ENCODE data around the gene SCN8A. TPM values are rescaled to one million over a fixed set of nuclear protein-coding genes. Genes with fewer than 3 reads are reported as not detected.
A peak's percentile ranks its signal among the peaks of the same experiment; 100 is the strongest.

SCN8A gene
- total and polyA plus RNA-seq, 2 donors (not counting 3 experiments of a cell fraction or from before 2014, with no cell fraction given), result 9.4 to 20.4 TPM

- no peaks in the 10 kb centered on the region for H3K9me3 ChIP-seq (replicated peaks; ENCODE audit: control insufficient read depth, insufficient read depth, low read length)
- peak overlapping the region; percentile 100 for H3K4me2 ChIP-seq (ENCODE audit: insufficient read depth, low read length)
- H3K27me3 ChIP-seq (ENCODE audit: control insufficient read depth in 2 of 2, insufficient read depth in 2 of 2, low read length in 2 of 2), result no peaks in the 10 kb centered on the region
- intact Hi-C loops (cut with micrococcal nuclease) (loop anchor here (2.0 to 10.0 kb wide), 2 partner anchors 67 to 187 kb away; no protein-coding TSS in a partner anchor), dilution Hi-C loops (cut with MboI; ENCODE audit: extremely low pct_ligation_motif_present, low sequenced_read_pairs) (no loop called here)
- CTCF ChIA-PET, result interaction anchor here (1.0 to 1.6 kb wide), 3 partner anchors 8 to 109 kb away, joined by 3 to 6 read pairs (median 4); no protein-coding TSS in a partner anchor
- no peaks in the 10 kb centered on the region for H3K9me1 ChIP-seq (replicated peaks; ENCODE audit: control insufficient read depth, extremely low read depth, insufficient read depth, low read length)
- H4K20me1 ChIP-seq (replicated peaks; ENCODE audit: control insufficient read depth, extremely low read depth, insufficient read depth, low read length), result no peaks in the 10 kb centered on the region
- H3K9ac ChIP-seq (replicated peaks; ENCODE audit: extremely low read depth, insufficient read depth, low read length), result peak overlapping the region; percentile 29
- peak overlapping the region; percentile 74 for H2AFZ ChIP-seq (ENCODE audit: low read depth, low read length)
- peak overlapping the region; percentile 34 to 85 (median 61) for H3K4me3 ChIP-seq (replicated peaks in 1 of 3; ENCODE audit: insufficient read depth in 1 of 3, low read depth in 1 of 3, low read length in 3 of 3)
- POLR2A ChIA-PET, result no interaction called here
- peaks cover 33% of the 10 kb centered on the region for H3K79me2 ChIP-seq (ENCODE audit: control insufficient read depth, insufficient read depth, low read length)
- TF ChIP-seq GATA2 (IDR thresholded peaks at IDR 0.05; ENCODE audit: insufficient read depth, insufficient read length, low read depth, low read length) (no peak), MYC (IDR thresholded peaks at IDR 0.05; ENCODE audit: low read depth, low read length) (no peak), POLR2A (IDR thresholded peaks at IDR 0.05; ENCODE audit: low read depth, low read length) (no peak), CTCF (IDR thresholded peaks at IDR 0.05; ENCODE audit: extremely low read depth in 1 of 2, insufficient read depth in 1 of 2, low read depth in 1 of 2, low read length in 2 of 2) (no peak), JUN (IDR thresholded peaks at IDR 0.05; ENCODE audit: borderline replicate concordance, insufficient read depth, insufficient read length, low read depth) (no peak), EZH2 (IDR thresholded peaks at IDR 0.05; ENCODE audit: borderline replicate concordance, low read depth, low read length, severe bottlenecking) (no peak), POLR2AphosphoS5 (IDR thresholded peaks at IDR 0.05; ENCODE audit: insufficient read depth, low read depth, low read length) (no peak), MAX (IDR thresholded peaks at IDR 0.05; ENCODE audit: insufficient read depth, insufficient read length) (no peak), FOS (IDR thresholded peaks at IDR 0.05; ENCODE audit: borderline replicate concordance, insufficient read depth, low read length) (no peak)
- FAIRE-seq, result no peak
- H3K36me3 ChIP-seq (ENCODE audit: control insufficient read depth in 2 of 2, extremely low read depth in 1 of 2, insufficient read depth in 2 of 2, low read length in 2 of 2), result peaks cover 0 to 2% of the 10 kb centered on the region in 2 experiments
- DNase-seq (ENCODE audit: low read depth, low spot score), result no peak
- no TSS peak for BruUV-seq (replicated peaks)
- H3K4me1 ChIP-seq (ENCODE audit: control insufficient read depth, extremely low read depth, insufficient read depth, low read length), result peaks cover 58% of the 10 kb centered on the region
- peak overlapping the region; percentile 77 for H3K27ac ChIP-seq (ENCODE audit: insufficient read depth, low read depth, low read length)
These were observed 96.6 kb downstream of the SCN8A start for GRCh38 chr12:51687614-51688013.

Data from endothelial cell of umbilical vein (primary cell).